ENCODE measurements around the gene ATXN7L1.

- no peak for TF ChIP-seq EP300 (IDR thresholded peaks at IDR 0.05)
- no peak for TF ChIP-seq POLR2A (IDR thresholded peaks at IDR 0.05)
- TF ChIP-seq, protein P1, sequence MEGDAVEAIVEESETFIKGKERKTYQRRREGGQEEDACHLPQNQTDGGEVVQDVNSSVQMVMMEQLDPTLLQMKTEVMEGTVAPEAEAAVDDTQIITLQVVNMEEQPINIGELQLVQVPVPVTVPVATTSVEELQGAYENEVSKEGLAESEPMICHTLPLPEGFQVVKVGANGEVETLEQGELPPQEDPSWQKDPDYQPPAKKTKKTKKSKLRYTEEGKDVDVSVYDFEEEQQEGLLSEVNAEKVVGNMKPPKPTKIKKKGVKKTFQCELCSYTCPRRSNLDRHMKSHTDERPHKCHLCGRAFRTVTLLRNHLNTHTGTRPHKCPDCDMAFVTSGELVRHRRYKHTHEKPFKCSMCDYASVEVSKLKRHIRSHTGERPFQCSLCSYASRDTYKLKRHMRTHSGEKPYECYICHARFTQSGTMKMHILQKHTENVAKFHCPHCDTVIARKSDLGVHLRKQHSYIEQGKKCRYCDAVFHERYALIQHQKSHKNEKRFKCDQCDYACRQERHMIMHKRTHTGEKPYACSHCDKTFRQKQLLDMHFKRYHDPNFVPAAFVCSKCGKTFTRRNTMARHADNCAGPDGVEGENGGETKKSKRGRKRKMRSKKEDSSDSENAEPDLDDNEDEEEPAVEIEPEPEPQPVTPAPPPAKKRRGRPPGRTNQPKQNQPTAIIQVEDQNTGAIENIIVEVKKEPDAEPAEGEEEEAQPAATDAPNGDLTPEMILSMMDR (IDR thresholded peaks at IDR 0.05): no peak
- peak; percentile 45 for TF ChIP-seq POLR2AphosphoS5 (IDR thresholded peaks at IDR 0.05)
Measured at GRCh38 chr7:105691680-105692564, 184.5 kb downstream of the ATXN7L1 start.

Data from gastroesophageal sphincter (tissue), 3 donors.